GM18498 (cell line): ENCODE data around the gene RGL1.
A peak's percentile ranks its signal among the peaks of the same experiment; 100 is the strongest.

ENCODE experiments used
- ATAC-seq: cut with Tn5 transposase; IDR thresholded peaks from one replicate; pipeline ENCODE4 v1.9.1; 2021; ENCODE audit warnings: mild to moderate bottlenecking, moderate library complexity; ENCODE audit not compliant: unreplicated experiment

Gene RGL1

GRCh38 chr1:183910845-183911244 is 105.9 kb downstream of the RGL1 start:
- no peak for ATAC-seq

DNA sequence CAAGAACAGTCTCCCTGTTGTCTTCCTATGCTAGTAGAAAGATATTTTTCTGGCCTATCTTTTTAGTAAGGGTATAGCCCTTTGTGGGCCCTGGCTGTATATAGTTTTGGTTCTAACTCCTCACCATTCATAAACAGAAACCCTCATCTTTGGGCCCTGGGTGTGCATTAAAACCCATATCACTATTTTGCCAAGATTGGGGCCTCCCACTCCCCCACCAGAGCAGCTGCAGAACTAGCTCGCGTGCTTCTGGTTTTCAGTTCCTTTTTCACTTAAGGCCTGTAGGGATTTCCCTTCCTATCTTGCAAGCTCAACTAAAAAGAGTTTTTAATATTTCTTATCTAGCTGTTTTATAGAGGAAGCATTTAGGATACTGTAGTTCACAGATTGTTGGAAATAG is 106.4 kb downstream of the RGL1 start:
- peak; percentile 76 for ATAC-seq

DNA sequence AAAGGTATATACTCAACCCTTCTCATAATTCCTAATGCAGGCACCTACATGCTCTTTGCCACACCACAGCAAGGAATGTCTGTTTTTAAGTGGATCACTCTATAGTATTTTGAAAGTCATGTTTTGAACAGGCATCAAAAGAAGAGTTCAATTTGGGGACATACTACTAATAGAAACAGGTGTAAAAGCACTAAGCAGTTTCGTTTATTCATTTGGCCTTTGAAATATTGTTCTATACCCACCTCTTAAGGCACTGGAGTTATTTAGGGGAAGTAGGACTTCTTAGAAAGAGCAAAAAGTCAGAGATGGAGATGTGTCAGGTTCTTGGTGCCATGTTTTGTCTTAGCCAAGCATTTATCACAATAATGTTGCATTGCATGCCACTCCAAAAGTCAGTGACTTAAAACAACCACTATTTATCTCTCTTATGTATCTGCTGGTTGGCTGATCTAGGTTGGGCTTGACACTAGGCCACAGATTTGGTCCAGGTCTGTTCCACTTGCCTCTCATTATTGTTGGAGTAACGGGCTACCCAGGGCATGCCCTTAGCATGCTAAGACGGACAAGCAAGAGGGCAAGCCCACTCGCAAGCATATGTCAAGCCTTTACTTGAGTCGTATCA is 107.5 kb downstream of the RGL1 start:
- ATAC-seq: peak; percentile 58

GRCh38 chr1:183913567-183913993 is 108.7 kb downstream of the RGL1 start:
- ATAC-seq: no peak

DNA sequence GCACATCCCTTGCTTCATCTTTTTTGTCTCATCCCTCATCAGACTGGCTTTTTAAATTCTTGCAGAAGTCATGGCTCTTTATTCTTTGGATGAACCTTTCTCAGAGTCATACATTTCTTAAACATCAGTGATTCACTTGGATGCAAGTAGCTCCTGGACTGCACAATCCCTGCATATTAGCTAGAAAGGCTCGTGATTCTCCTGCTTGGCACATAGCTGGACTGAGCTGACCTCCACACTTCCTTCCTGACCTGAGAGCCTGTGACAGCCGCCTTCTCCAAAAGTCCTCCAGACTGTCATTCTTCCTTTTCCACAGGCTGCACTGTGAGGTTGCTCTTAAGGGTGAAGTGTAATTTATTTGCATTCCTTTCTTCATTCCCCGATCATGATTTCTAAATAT is 109.4 kb downstream of the RGL1 start:
- no peak for ATAC-seq

DNA sequence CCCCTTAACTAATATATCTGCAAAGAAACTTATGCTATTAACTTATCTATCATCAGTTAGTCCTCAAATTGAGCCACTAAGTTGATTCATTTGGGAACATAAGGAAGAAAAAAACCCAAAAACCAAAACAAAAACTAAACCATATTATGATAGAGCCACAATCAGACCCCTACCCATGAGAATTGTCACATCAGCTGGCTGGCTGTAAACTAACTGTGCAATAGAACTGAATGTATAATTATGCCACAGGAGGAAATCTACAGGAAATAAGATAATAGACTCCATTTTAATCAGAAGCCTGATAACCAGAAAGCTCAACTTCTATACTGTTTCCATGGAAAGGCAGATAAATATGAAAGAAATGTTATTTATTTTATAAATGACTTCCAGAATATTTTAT is 110.0 kb downstream of the RGL1 start:
- ATAC-seq: no peak

GRCh38 chr1:183915625-183916510 is 110.9 kb downstream of the RGL1 start:
- peak; percentile 41 for ATAC-seq

DNA sequence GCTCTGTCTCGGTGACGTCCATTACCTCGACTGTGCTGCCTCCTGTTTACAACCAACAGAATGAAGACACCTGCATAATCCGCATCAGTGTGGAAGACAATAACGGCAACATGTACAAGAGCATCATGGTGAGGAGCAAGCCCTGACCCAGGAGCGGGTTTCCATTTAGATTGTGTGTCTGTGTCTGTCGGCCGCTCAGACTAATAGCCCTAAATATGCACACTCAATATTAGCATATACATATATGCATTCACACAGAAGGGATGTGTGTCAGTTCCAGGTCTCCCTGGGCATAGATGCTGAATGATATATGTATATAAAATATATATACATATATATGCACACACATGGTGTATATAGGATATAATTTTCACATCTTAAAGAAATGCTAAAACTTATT is 111.7 kb downstream of the RGL1 start:
- no peak for ATAC-seq

- ATAC-seq: no peak
Observed at GRCh38 chr1:183918589-183918988, 113.7 kb downstream of the RGL1 start.

- no peak for ATAC-seq
Observed at GRCh38 chr1:183920651-183921050, 115.7 kb downstream of the RGL1 start.

DNA sequence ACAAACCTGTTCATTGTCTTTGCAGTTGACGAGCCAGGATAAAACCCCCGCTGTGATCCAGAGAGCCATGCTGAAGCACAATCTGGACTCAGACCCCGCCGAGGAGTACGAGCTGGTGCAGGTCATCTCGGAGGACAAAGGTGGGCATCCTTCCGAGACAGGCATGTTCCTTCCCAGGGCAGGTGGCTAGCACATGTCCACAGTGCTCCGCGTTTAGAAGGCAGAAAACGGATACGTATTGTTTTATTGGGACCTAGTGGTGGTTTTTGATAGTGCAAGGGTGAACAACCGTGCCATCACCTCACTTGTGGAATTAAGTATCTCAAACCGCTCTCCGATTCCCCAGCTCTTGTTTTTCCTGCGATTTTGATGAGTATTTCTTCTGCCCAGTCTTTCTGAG is 117.3 kb downstream of the RGL1 start:
- ATAC-seq: no peak

GRCh38 chr1:183925947-183926346 is 121.0 kb downstream of the RGL1 start:
- no peak for ATAC-seq

DNA sequence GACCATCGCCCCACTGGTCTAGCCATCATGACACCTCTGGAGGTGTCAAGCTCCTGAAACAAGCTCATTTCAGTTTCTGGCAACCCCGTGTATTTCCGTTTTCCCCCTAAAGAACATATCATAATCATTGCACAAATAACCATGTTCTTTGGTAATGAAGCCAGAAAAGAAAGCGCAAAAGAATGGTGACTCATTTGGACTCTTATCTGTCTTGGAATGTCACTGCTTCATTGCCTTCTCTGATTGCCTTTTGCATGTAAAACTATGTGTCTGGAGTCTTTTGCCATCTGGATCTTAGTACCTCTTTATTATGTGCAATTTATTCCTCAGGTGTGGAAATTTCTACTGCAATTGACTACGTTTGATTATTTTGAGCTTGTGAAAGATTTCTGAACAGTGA is 122.1 kb downstream of the RGL1 start:
- ATAC-seq: no peak

DNA sequence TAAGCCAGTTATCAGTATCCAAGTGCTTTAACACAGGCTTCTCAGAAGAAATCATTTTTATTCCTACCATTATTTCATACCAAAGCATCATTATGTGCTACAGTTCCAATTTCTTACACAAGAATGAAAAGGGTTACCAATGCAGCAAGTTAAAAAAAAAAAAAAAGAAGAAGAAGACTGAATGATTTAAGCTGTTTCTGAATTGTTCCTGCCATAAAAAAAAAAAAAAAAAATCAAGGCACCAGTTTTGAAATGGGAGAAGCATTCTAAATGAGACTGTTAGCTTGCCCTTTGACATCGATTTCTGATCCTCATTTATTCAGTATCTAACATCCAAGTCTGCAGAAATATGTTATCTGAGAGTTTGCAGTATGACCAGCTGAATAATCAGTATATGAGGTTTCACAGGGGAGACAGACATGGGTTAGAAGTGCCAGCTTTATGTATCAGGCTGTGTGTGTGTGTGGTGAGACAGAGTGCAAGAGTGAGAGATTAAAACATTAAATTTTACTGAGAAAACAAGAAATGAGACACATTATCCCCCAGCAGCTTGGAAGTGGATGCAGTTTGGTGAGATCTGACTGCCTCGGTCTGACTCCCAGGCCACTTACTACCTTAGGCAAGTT is 126.8 kb downstream of the RGL1 start:
- no peak for ATAC-seq

DNA sequence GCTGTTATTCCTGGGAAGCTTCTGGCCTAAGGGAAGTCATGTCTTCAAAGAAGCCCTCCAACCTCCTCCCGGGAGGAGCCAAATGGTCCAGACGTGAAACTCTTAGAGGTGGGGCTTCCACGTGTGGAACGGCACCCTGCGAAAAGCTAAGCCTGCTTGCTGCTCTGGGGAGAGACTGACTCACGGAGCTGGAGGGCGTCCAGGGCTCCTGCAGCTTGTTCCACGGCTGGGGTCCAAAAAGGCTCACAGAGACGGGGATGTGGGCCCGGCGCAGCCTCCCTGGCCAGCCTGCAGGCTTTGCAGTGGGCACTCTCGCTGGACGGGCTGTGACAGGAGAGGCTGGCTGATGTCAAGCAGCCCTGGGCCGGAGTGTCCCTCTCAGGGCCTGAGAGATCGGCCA is 127.5 kb downstream of the RGL1 start:
- no peak for ATAC-seq

- no peak for ATAC-seq
Observed at GRCh38 chr1:183933528-183934179, 128.7 kb downstream of the RGL1 start.

- ATAC-seq: no peak
Observed at GRCh38 chr1:183934314-183934713, 129.4 kb downstream of the RGL1 start.

DNA sequence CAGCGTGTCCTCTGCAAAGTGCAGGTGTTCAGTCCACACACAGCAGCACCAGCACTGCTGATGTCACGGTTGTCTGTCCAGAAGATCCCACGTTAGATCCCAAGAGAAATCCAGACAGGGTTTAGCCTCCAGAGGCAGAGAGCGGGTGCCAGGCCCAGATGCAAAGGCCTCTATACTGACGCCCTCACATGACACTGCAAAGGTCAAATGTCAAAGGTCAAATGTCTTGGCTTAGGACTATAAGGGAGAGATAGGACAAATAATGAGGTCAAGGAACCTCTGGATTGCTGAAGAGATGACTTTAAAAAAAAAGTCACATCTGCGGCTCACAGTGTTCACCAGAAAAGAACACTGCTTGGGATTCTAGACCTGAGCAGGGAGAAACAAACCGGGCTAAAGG is 131.1 kb downstream of the RGL1 start:
- no peak for ATAC-seq

DNA sequence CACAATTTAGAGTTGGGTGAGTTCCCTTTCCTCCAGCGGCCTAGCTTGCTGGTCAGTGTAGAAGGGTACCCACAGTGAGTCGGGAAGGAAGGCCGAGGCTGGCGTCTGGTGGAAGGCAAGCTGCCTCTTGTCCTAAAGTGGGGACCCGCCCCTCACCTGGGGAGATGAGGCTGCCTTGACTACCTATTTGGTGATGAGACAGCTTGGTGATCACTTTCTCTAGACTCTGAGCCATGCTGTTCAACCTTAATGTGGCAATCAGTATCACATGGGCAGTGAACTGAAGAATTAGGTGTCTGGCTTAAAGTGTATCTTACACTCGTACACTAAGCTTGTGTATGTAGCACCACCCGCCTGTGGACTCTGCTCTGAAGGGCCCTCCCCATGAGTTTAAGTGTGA is 131.9 kb downstream of the RGL1 start:
- no peak for ATAC-seq

DNA sequence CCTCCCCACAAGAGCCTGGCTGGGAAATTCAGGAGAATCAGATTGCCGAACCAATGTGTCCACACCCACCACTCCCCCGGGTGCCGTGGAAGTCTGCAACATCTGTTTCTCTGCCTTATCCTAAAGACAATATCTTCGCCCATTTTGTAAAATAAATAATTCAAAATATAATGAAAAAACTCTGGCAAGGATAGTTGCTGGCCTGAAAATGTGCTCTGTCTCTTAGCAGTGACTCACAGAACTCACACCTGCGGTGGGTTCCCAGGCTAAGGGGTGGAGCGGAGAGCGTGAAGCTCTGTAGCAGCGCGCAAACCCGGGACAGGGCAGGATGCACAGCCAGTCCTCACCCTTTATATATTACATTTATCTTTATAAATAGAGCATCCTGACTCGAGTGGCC is 132.7 kb downstream of the RGL1 start:
- ATAC-seq: no peak

- no peak for ATAC-seq
Observed at GRCh38 chr1:183941001-183941400, 136.1 kb downstream of the RGL1 start.
